HG03025 (cell line): ENCODE data around the gene PDE1A.

ENCODE experiments used
- ATAC-seq: cut with Tn5 transposase; IDR thresholded peaks from one replicate; pipeline ENCODE4 v1.9.1; 2021; ENCODE audit warnings: mild to moderate bottlenecking, moderate library complexity; ENCODE audit not compliant: unreplicated experiment, low FRiP score

The PDE1A gene

GRCh38 chr2:182359990-182360662, 66.7 kb downstream of the PDE1A start:
- no peak for ATAC-seq

GRCh38 chr2:182359027-182359989, 67.5 kb downstream of the PDE1A start:
- no peak for ATAC-seq

- ATAC-seq = no peak
Measured at GRCh38 chr2:182358601-182359000, 68.2 kb downstream of the PDE1A start.

- no peak for ATAC-seq
Measured at GRCh38 chr2:182355815-182356214, 71.0 kb downstream of the PDE1A start.

- no peak for ATAC-seq
Measured at GRCh38 chr2:182351427-182351826, 75.4 kb downstream of the PDE1A start.

GRCh38 chr2:182349268-182349667, 77.6 kb downstream of the PDE1A start:
- no peak for ATAC-seq

GRCh38 chr2:182345384-182345783, 81.5 kb downstream of the PDE1A start:
- no peak for ATAC-seq

GRCh38 chr2:182330451-182331305, 96.2 kb downstream of the PDE1A start:
- ATAC-seq = no peak

- no peak for ATAC-seq
Measured at GRCh38 chr2:182324665-182325064, 102.2 kb downstream of the PDE1A start.

- ATAC-seq = no peak
Measured at GRCh38 chr2:182321096-182321495, 105.7 kb downstream of the PDE1A start.

- ATAC-seq = no peak
Measured at GRCh38 chr2:182319556-182320505, 107.0 kb downstream of the PDE1A start.

GRCh38 chr2:182318466-182319220, 108.2 kb downstream of the PDE1A start:
- ATAC-seq = no peak

GRCh38 chr2:182316950-182317349, 109.9 kb downstream of the PDE1A start:
- ATAC-seq = no peak

GRCh38 chr2:182302972-182303371, 123.9 kb downstream of the PDE1A start:
- ATAC-seq = no peak

- no peak for ATAC-seq
Measured at GRCh38 chr2:182302174-182302573, 124.7 kb downstream of the PDE1A start.

GRCh38 chr2:182301093-182301492, 125.7 kb downstream of the PDE1A start:
- ATAC-seq = no peak

- ATAC-seq = no peak
Measured at GRCh38 chr2:182300608-182301007, 126.2 kb downstream of the PDE1A start.

GRCh38 chr2:182299632-182300031, 127.2 kb downstream of the PDE1A start:
- no peak for ATAC-seq

GRCh38 chr2:182298456-182298855, 128.4 kb downstream of the PDE1A start:
- ATAC-seq = no peak
